HepG2 (cell line): Measurements from ENCODE around the gene CRY1. TPM values are rescaled to one million over a fixed set of nuclear protein-coding genes. Genes with fewer than 3 reads are reported as not detected.
A peak's percentile ranks its signal among the peaks of the same experiment; 100 is the strongest.

Experiments
- AGO2 ChIP-seq: fragments of 200-400 bp; formaldehyde crosslinking; optimal IDR thresholded peaks from 2 replicates; pipeline ENCODE3; 2017; ENCODE audit warnings: mild to moderate bottlenecking, low read depth, low read length, moderate library complexity
- CEBPG ChIP-seq: IDR thresholded peaks from 2 replicates; pipeline ENCODE4 v1.6.1; 2016
- HDAC2 ChIP-seq: sonication (generic); formaldehyde crosslinking; IDR thresholded peaks from 2 replicates; pipeline ENCODE4 v1.4.0; 2020; ENCODE audit warnings: missing genetic modification reagents
- HES4 ChIP-seq: sonication (generic); formaldehyde crosslinking; IDR thresholded peaks from 2 replicates; pipeline ENCODE4 v1.9.0; 2021; ENCODE audit warnings: mild to moderate bottlenecking, missing genetic modification reagents, borderline replicate concordance
- HIVEP1 ChIP-seq: sonication (generic); formaldehyde crosslinking; IDR thresholded peaks from 2 replicates; pipeline ENCODE4 v1.4.0; 2020; ENCODE audit warnings: mild to moderate bottlenecking, missing genetic modification reagents
- JUNB ChIP-seq: sonication (generic); formaldehyde crosslinking; IDR thresholded peaks from 2 replicates; pipeline ENCODE4 v1.8.0; 2022; ENCODE audit warnings: missing genetic modification reagents, mild to moderate bottlenecking, borderline replicate concordance
- KDM6A ChIP-seq: IDR thresholded peaks from 2 replicates; pipeline ENCODE4 v1.6.1; 2016; ENCODE audit warnings: low read depth
- MATR3 ChIP-seq: sonication (generic); formaldehyde crosslinking; IDR thresholded peaks from 2 replicates; pipeline ENCODE4 v1.4.0; 2020; ENCODE audit warnings: missing genetic modification reagents
- MED13 ChIP-seq: sonication (generic); formaldehyde crosslinking; IDR thresholded peaks from 2 replicates; pipeline ENCODE4 v1.5.0; 2020; ENCODE audit warnings: missing genetic modification reagents
- NCOA5 ChIP-seq: sonication (generic); formaldehyde crosslinking; IDR thresholded peaks from 2 replicates; pipeline ENCODE4 v1.4.0; 2020; ENCODE audit warnings: missing genetic modification reagents
- RBAK ChIP-seq: sonication (generic); formaldehyde crosslinking; IDR thresholded peaks from 2 replicates; pipeline ENCODE4 v1.5.1; 2020; ENCODE audit warnings: mild to moderate bottlenecking, missing genetic modification reagents
- SKI ChIP-seq: fragments of 450-650 bp; IDR thresholded peaks from one replicate; pipeline ENCODE4 v1.6.1; 2018; ENCODE audit warnings: mild to moderate bottlenecking; ENCODE audit not compliant: partially characterized antibody
- TAF1 ChIP-seq: sonication (generic); formaldehyde crosslinking; IDR thresholded peaks from 2 replicates; pipeline ENCODE4 v1.4.0; 2020; ENCODE audit warnings: missing genetic modification reagents
- TMF1 ChIP-seq: sonication (generic); formaldehyde crosslinking; IDR thresholded peaks from 2 replicates; pipeline ENCODE4 v1.8.1; 2022; ENCODE audit warnings: low read depth, missing genetic modification reagents
- ZNF124 ChIP-seq: sonication (generic); formaldehyde crosslinking; IDR thresholded peaks from 2 replicates; pipeline ENCODE4 v1.4.0; 2020; ENCODE audit warnings: missing genetic modification reagents
- ZNF260 ChIP-seq: sonication (generic); formaldehyde crosslinking; IDR thresholded peaks from 2 replicates; pipeline ENCODE4 v1.4.0; 2020; ENCODE audit warnings: missing genetic modification reagents, low read depth, mild to moderate bottlenecking, borderline replicate concordance
- ZNF598 ChIP-seq: sonication (generic); formaldehyde crosslinking; IDR thresholded peaks from 2 replicates; pipeline ENCODE4 v1.5.1; 2020; ENCODE audit warnings: mild to moderate bottlenecking, missing genetic modification reagents, borderline replicate concordance
- polyA plus RNA-seq, 8 experiments: library from polyadenylated mRNA; depleted of rRNA in 3 of 8; stranded (reverse) in 7 of 8; unstranded in 1 of 8; fragments of >200 nt; fragmentation: Illumina TruSeq in 4 of 8; extraction: Trizol in 4 of 8; gene quantifications; 2 replicates each; pipeline versions ENCODE4 v1.2.1 to v1.2.3, GENCODE V29; 2011 to 2016; ENCODE audit warnings: low read depth in 4 of 8, missing spikeins in 1 of 8, mixed read lengths in 1 of 8; ENCODE audit not compliant: insufficient read depth in 1 of 8
- total RNA-seq, 5 experiments: library from RNA; depleted of rRNA; stranded (reverse); fragments of >200 nt; fragmentation: Illumina TruSeq; extraction: Trizol; gene quantifications; 2 replicates each; pipeline ENCODE4 v1.2.3, GENCODE V29; 2016; ENCODE audit warnings: low read depth in 1 of 5
- TF ChIP-seq, protein P1 (sequence below): sonication (generic); formaldehyde crosslinking; IDR thresholded peaks from 2 replicates; pipeline ENCODE4 v1.8.0; 2022; ENCODE audit warnings: mild to moderate bottlenecking, missing genetic modification reagents, borderline replicate concordance
- TF ChIP-seq, protein P2 (sequence below): sonication (generic); formaldehyde crosslinking; IDR thresholded peaks from 2 replicates; pipeline ENCODE4 v1.8.1; 2023; ENCODE audit warnings: mild to moderate bottlenecking, missing genetic modification reagents
- TF ChIP-seq, protein P3 (sequence below): IDR thresholded peaks from 2 replicates; pipeline ENCODE4 v1.6.1; 2016
- TF ChIP-seq, protein P4 (sequence below): sonication (generic); formaldehyde crosslinking; IDR thresholded peaks from 2 replicates; pipeline ENCODE4 v1.8.1; 2023; ENCODE audit warnings: missing genetic modification reagents, inconsistent platforms, borderline replicate concordance
- TF ChIP-seq, protein P5 (sequence below): sonication (generic); formaldehyde crosslinking; conservative IDR thresholded peaks from 2 replicates; pipeline ENCODE4 v1.8.0; 2022; ENCODE audit warnings: mild to moderate bottlenecking, moderate library complexity, missing genetic modification reagents
- TF ChIP-seq, protein P6 (sequence below): sonication (generic); formaldehyde crosslinking; IDR thresholded peaks from 2 replicates; pipeline ENCODE4 v1.8.0; 2022; ENCODE audit warnings: low read depth, missing genetic modification reagents

Gene CRY1
- total and polyA plus RNA-seq, 2 of the 13 experiments (the other 11 are each of a cell fraction or from before 2014, with no cell fraction given): 11.4 to 13.9 TPM

DNA sequence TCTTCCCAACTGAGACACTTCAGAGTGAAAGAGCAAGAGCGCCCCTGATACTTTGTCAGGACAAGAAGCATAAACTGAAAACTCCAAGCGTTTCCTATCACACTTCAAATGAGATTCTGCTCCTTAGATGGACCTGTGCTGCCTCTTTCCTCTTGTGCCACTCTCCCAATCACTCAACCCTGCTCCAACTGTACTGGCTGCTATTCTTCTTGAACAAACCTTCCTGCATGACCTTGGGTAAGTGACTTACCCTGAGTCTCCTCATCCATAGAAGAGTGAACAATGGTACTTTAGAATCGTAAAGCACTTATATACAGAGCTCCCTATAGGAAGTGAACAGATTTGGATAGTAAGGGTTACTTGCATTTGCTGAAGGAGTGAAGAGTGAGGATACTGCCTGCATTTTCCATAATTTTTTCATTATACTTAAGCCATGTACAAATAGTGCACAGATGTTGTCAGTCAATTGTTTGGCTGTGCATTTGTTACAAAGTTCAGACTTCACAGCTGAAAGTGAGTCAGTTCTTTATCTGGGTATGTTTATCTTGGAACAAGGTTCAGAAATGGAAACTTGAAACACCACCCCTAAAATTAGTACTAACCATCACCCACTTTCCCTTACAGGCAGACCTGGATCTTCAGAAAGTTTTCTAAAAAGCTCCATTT, 117.2 kb downstream of the CRY1 start (continued):
- TF ChIP-seq, protein P1, sequence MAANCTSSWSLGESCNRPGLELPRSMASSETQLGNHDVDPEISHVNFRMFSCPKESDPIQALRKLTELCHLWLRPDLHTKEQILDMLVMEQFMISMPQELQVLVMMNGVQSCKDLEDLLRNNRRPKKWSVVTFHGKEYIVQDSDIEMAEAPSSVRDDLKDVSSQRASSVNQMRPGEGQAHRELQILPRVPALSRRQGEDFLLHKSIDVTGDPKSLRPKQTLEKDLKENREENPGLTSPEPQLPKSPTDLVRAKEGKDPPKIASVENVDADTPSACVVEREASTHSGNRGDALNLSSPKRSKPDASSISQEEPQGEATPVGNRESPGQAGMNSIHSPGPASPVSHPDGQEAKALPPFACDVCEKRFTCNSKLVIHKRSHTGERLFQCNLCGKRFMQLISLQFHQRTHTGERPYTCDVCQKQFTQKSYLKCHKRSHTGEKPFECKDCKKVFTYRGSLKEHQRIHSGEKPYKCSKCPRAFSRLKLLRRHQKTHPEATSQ (CRISPR knock-in tag): no peak
- TF ChIP-seq MATR3 (CRISPR knock-in tag) (no peak), RBAK (no peak), HES4 (no peak), AGO2 (no peak), KDM6A (peak; percentile 60), CEBPG (CRISPR knock-in tag) (peak; percentile 51), JUNB (CRISPR knock-in tag) (peak; percentile 38; the same call in 1 of the 2 replicates), NCOA5 (CRISPR knock-in tag) (no peak), ZNF260 (CRISPR knock-in tag) (no peak), TAF1 (CRISPR knock-in tag) (no peak), MED13 (CRISPR knock-in tag) (no peak), TMF1 (CRISPR knock-in tag) (no peak), HIVEP1 (no peak), SKI (no peak), HDAC2 (peak; percentile 64; the same call in 1 of the 2 replicates), ZNF124 (CRISPR knock-in tag) (no peak), ZNF598 (CRISPR knock-in tag) (no peak)
- TF ChIP-seq, protein P2, sequence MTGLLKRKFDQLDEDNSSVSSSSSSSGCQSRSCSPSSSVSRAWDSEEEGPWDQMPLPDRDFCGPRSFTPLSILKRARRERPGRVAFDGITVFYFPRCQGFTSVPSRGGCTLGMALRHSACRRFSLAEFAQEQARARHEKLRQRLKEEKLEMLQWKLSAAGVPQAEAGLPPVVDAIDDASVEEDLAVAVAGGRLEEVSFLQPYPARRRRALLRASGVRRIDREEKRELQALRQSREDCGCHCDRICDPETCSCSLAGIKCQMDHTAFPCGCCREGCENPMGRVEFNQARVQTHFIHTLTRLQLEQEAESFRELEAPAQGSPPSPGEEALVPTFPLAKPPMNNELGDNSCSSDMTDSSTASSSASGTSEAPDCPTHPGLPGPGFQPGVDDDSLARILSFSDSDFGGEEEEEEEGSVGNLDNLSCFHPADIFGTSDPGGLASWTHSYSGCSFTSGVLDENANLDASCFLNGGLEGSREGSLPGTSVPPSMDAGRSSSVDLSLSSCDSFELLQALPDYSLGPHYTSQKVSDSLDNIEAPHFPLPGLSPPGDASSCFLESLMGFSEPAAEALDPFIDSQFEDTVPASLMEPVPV: no peak
- TF ChIP-seq, protein P3, sequence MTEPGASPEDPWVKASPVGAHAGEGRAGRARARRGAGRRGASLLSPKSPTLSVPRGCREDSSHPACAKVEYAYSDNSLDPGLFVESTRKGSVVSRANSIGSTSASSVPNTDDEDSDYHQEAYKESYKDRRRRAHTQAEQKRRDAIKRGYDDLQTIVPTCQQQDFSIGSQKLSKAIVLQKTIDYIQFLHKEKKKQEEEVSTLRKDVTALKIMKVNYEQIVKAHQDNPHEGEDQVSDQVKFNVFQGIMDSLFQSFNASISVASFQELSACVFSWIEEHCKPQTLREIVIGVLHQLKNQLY (CRISPR knock-in tag): no peak
- TF ChIP-seq, protein P4, sequence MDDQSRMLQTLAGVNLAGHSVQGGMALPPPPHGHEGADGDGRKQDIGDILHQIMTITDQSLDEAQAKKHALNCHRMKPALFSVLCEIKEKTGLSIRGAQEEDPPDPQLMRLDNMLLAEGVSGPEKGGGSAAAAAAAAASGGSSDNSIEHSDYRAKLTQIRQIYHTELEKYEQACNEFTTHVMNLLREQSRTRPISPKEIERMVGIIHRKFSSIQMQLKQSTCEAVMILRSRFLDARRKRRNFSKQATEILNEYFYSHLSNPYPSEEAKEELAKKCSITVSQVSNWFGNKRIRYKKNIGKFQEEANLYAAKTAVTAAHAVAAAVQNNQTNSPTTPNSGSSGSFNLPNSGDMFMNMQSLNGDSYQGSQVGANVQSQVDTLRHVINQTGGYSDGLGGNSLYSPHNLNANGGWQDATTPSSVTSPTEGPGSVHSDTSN (CRISPR knock-in tag): no peak
- TF ChIP-seq, protein P5, sequence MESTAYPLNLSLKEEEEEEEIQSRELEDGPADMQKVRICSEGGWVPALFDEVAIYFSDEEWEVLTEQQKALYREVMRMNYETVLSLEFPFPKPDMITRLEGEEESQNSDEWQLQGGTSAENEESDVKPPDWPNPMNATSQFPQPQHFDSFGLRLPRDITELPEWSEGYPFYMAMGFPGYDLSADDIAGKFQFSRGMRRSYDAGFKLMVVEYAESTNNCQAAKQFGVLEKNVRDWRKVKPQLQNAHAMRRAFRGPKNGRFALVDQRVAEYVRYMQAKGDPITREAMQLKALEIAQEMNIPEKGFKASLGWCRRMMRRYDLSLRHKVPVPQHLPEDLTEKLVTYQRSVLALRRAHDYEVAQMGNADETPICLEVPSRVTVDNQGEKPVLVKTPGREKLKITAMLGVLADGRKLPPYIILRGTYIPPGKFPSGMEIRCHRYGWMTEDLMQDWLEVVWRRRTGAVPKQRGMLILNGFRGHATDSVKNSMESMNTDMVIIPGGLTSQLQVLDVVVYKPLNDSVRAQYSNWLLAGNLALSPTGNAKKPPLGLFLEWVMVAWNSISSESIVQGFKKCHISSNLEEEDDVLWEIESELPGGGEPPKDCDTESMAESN (CRISPR knock-in tag): no peak
- TF ChIP-seq, protein P6, sequence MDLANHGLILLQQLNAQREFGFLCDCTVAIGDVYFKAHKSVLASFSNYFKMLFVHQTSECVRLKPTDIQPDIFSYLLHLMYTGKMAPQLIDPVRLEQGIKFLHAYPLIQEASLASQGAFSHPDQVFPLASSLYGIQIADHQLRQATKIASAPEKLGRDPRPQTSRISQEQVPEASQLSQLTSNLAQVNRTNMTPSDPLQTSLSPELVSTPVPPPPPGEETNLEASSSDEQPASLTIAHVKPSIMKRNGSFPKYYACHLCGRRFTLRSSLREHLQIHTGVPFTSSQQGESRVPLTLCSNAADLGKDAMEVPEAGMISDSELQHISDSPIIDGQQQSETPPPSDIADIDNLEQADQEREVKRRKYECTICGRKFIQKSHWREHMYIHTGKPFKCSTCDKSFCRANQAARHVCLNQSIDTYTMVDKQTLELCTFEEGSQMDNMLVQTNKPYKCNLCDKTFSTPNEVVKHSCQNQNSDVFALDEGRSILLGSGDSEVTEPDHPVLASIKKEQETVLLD: no peak
